Stimulated activated CD4-positive, alpha-beta T cell treated with anti-CD3 and anti-CD28 coated beads, Interleukin-1b, Interleukin-23, amount 100 ng/mL, for 48 hours (primary cell): ENCODE results near the gene CDK8.

Source experiments
- DNase-seq: peaks from one replicate; pipeline ENCODE4 v3.0.0-alpha.2; 2020

Gene CDK8

DNA sequence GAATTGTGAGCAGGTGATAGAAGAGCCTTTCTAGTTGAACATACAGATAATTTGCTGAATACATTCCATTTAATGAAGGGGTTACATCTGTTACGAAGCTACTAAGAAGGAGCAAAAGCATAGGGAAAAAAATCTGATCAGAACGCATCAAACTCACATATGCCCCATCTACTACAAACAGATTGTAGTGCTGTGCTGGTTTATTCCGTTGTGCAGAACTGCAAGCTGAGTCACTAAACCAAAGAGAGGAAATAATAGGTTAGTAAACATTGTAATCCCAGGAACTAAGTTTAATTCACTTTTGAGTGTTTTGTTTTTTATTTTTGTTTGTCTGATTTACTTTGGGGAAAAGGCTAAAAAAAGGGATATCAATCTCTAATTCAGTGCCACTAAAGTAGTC is 136.3 kb downstream of the CDK8 start:
- DNase-seq, result no peak

DNA sequence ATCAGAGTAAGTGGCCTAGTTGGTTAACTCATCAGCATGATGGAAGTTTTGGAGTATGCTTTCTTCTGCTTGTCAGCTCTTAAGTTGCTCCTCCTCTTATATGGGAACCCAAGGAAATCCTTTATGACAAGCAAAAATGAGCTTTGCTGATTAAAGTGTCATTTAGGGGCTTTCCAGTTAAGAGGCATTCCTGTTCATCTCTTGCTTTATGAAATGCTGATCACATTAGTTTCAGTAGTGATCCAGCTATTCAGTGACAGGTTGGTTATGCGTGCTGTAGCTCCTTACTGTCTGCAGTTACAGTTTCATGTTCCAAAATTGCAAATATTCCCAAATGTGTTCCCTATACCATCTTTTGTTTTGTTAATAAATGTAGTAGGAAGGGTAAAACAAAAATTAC is 146.6 kb downstream of the CDK8 start:
- DNase-seq, result no peak

DNA sequence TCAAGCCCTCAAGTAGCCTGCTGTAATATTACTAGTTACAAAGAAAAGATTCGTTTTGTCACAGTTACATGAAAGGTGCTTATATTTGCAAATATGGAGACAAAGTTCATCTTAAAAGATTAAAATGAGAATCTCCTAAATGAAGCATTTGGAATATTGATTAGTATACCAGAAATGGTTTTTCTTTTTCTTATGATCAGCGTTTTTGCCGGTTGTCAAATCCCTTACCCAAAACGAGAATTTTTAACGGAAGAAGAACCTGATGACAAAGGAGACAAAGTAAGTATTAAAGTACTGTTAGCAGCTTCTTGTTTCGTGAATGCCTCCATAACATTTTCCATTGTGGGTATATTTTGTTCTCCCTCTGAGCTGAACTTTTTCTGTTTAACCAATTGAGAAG is 147.1 kb downstream of the CDK8 start:
- no peak for DNase-seq

DNA sequence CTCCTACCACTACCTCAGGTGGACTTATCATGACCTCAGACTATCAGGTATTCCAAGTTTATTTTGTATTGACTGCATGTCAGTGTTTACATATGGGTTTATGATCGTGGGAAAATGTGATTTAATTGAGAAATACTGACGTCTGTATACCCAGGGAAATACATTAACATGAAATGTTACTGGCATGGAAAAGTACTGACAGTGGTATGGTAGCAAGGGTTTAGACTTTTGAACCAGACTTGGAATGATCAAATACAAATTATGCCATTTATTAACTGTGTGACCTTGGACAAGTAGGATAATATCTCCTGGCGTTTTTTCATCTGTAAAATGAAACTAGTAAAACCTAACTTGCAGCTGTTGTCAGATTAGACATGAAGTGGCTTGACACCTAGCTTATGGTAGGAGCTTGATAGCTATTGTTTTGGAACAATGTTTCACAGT is 147.7 kb downstream of the CDK8 start:
- no peak for DNase-seq

DNA sequence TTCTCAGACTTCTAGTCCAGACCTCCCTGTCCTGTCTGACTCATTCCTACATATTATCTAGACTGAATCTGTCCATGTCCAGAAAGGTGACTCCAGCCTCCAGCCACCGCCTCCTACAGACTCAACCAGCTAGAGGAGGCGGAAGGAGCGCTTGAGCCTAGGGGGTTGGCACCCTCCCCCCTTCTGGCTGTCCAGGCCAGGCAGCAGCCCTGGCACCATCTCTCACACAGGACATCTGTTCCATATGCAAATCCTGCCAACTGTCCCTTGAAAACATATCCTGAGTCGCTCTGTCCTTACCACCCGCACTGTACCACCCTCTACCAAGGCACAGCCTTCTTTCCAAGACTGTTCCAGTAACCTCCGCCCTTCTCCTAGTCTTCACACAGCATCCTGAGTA is 152.9 kb downstream of the CDK8 start:
- DNase-seq, result no peak

DNA sequence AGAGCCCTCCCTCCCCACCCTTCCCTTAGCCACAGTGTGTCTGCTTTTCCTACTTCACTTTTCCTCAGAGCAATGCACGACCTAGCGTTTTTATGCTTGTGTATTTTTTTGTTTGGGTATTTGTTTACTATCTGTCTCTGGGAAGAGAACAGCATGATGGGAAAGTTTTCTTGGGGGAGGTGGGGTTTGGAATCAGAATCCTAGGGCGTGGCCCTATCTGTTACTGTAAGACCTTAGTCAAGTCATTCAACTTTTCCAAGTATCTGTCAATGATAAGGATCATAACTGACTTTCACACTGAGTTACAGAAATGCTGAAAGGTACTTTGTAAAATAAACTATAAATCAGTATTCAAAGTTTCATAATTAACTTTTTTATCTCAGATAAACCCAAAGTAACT is 157.3 kb downstream of the CDK8 start:
- DNase-seq, result no peak

DNA sequence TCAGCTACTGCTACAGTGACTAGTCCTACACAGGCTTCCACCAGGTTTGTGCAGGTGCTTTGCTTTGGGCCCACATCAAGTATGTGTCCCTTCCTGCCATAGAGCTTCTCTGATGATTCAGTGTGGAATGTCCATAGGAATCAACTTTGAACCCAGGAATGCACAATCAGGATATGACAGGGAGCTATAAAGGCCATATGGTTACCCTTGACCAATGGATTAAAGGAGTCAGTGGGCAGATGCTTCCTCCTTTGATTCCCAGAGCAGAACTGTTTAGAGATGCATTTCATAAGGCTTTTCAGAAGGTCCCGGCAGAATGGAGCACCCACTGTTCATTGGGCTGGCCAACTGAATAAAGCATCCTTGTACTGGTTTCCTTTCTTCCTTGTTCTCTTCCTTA is 158.3 kb downstream of the CDK8 start:
- DNase-seq, result no peak

DNA sequence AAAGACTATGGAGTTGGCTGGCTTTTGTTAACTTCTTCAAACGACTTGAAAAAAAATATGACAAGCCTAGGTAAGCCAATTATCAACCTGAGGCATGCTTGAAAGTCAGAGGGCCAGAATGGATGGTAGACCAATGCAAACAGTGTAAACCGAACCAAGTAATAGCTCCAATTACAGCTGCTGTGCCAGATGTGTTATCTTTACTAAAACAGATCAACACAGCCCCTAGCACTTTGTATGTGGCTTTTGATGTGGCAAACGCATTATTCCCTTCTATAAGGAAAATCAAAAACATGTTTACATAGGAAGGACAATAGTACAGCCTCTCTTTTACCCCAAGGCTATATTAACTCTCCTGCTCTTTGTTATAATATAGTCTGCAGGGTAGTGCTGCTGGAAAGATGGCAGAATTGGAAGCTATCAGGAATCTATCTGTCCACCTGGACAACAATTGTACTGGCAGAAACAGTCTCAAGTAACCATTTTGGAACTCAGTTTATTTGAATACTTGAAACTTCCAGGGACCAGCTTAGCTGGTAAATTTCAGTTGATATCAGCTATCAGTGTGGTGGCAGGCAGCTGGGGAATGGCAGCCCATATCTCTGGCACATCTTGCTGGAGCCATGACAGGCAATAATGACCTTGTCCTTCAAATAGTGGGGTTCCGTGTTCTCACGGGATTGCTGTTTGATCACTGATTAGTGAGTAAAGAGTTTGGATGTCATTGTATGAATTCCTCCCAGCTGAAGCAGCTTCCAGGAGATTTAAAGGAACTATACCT is 159.2 kb downstream of the CDK8 start:
- DNase-seq, result no peak

DNA sequence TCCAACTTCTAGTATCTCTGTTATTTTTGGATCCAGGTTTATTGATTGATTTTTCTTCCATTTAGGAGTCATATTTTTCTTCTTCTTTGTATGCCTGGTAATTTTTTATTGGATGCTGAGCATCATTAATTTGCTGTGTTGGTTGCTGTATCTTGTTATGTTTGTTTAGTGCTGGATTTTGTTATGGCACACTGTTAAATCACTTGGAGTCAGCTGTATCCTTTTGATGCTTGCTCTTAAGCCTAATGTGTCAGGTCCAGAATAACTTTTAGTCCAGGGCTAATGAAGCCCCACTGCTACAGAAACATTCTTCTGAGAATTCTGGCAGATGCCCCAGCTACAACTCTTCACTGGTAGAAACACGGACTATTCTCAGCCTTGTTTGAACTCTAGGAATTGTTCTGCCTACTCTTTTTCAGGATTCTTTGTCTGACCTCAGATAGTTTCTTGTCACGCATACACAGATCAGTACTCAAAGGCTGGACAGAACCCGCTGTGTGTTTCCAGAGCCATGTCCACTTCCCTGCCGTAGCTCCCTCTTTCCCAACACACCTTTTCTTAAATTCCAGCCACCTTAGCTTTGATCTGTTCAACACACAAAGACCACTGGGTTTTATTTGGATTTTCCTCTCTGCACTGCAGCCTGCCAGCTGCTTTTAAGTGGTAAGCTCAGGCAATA is 166.5 kb downstream of the CDK8 start:
- no peak for DNase-seq

DNA sequence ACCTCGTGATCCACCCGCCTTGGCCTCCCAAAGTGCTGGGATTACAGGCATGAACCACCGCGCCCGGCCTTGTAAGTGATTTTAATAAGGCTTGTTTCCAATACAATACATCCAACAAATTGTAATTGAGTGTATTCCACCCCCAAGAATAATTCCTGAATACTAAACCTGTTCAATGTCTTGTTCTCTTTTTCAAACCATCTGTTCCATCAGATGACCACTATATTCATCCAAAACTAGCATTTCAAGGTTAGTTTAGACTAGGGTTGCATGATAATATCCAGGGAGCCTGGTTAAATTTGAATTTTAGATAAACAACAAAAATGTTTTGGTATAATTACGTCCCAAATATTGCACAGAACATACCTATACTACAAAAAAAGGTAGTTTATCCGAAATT is 168.1 kb downstream of the CDK8 start:
- no peak for DNase-seq

DNA sequence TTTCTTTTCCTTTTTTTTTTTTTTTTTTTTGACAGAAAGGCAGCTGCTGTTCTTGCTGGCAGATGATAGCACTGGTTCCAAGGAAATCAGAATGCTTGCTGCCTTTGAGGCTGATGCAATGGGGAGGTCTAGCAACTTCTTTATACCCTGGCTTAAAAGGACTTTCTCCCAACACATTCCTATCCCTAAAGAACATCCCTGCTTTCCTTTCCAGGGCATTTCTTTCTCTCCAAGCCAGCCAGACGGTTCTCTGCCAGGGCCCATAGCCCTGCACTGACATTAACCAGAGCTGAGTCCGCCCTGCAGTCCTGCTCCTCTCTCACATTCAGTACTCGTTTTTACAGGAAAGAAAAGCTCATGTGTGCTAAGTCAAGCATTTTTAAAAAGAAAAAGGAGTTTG is 169.7 kb downstream of the CDK8 start:
- no peak for DNase-seq

DNA sequence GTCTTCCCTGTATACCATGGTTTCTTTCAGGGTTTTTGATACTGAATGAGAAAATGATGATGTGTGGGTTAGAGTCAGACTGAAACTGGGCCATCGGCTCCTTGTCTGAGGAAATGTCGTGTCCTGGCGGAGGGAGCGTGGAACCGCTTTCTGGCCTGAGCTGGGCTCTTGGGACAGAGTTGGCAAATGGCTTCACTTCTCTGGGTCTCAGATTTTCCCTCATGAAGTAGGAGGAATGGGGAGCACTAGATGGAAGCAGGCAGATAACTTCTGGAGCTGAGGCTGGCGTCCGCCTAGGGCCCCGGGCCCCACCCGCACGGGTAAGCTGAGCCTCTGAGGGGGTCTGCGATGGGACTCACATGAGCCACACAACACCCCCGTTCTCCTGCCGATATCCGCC is 170.3 kb downstream of the CDK8 start:
- no peak for DNase-seq

DNA sequence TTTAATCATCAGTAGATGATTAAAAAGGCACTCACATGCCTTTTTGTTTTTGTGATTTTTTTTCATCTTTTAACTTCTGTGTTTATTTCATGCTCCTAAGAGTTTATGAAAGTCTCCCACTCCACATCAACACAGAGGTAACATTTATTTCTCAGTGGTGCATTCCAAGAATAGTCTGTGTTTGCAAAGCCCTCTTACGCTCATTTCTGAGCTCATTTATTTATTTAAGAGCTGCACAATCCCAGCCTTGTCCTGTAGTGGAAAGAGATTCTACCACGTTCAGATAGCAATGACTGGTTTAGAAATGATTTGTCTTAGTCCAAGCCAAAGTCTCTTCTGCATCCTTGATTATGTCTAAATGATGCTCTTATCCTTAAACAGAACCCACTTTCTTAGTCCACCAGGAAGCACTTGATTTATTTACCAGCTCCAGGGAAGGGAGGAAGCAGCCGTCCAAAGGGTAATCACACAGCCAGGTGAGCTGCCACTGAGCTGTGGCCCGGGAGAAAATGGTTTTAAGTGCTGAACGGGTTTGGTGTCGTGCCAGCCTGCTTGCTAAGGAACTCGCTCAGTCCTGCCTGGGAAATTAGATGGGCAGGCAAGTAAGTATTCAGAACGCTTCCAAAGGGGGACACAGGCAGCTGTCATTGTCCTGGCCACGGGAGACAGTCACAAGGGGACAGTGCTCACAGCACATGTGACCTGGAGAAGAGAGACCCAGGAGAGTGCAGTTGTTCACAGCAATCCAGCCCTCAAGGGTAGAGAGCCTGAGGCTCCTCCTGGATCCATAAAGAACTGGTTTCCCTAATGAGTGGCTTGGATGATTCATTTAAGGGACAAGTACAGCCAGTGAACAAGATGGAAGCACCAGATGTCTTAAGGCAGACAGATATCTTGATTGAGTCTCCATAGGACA is 171.8 kb downstream of the CDK8 start:
- DNase-seq, result no peak

DNA sequence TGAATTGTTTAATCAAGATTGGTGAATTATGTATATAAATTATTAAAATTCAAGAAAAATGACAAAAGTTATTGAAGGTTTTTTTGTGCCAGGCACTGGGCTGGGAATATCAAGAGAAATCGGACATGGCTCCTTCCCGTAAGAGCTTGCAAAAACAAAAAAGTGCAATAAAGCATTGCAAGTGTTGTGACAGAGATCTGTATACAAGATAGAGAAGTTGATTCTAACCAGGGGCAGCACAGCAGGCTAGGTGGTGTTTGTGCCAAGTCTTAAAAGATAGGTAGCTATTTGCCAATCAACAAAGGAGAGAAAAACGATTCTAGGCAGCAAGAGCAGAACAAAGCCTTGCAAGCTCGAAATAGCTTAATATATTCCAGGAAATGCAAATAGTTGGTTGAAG is 179.8 kb downstream of the CDK8 start:
- DNase-seq, result no peak

DNA sequence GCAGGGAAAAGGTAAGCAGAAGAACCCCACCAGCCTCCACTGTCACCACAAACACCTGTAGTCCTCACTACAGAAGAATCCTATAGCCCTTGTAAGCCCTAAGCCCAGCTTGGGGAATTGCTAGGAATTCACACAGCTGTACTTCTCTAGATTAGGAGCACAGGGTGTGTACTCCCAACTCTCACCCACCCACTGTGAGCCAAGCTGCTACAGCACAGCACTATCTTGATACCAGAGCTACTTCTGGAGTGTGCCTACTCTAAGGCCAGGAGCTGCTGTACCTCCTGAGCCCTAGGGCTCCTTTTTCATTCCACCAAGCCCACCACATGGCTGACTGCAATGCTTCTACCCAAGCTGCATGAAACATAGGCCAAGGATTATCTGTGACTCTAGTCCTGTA is 181.2 kb downstream of the CDK8 start:
- no peak for DNase-seq

DNA sequence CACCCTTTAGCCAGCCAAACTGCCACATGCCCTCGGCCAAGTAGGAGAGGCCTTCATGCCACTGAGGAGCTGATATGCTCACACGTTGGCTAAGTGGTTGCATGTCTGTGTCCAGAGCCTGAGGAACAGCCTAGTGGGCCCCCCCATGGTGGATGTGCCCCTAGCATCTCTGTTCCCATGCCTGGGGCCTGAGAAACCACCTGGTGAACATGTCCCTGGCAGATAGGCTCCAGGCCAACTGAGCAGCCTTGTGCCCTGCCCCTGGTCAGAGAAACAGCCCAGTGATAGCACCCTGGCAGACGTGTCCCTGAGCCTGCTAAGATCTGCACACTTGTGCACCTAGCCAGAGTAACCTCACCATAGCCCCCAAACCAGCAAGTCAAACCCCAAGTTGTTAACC is 181.7 kb downstream of the CDK8 start:
- DNase-seq, result no peak

DNA sequence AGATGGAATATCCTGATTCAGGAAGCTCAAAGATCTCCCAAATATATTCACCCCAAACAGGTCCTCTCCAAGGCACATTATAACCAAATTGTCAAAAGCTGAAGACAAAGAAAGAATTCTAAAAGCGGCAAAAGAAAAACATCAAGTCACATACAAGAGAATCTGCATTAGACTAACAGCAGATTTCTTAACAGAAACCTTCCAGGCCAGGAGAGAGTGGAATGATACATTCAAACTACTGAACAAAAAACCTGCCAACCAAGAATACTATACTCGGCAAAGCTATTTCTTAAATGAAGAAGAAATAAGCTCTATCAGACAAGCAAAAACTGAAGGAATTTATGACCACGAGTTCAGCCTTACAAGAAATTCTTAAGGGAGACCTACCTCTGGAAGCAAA is 183.0 kb downstream of the CDK8 start:
- DNase-seq, result no peak

DNA sequence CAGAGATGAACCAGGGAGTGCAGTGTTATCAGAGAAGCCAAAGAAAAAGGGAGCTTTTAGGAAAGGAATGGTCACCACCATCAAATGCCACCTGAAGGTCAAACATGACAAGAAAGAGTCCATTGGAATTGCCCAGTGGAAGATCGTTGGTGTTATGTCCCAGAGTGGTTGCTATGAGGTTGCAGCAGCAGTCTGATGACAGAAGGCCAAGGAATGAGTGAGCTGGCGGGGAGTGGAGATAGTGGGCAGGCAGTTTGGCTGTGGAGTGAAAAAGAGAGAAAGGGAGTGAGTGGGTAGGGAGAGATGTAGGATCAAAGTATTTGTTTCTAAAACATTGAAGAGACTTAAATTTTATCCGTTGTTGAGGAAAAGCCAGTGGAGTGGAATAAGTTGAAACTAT is 186.2 kb downstream of the CDK8 start:
- no peak for DNase-seq

DNA sequence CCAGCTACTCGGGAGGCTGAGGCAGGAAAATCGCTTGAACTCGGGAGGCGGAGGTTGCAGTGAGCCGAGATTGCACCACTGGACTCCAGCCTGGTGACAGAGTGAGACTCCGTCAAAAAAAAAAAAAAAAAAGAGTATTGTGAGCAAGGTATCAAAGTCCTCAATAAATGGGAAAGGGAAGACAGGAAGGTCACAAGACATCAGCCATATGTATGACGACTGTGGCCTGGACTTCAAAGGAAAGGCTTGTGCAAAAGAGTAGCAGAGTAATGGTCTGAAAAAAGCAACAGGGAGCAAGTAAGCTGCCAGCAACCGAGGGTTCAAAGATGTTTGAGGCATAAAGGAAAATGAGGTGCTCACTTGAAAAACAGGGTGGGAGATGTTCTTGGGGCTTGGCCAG is 187.5 kb downstream of the CDK8 start:
- no peak for DNase-seq

DNA sequence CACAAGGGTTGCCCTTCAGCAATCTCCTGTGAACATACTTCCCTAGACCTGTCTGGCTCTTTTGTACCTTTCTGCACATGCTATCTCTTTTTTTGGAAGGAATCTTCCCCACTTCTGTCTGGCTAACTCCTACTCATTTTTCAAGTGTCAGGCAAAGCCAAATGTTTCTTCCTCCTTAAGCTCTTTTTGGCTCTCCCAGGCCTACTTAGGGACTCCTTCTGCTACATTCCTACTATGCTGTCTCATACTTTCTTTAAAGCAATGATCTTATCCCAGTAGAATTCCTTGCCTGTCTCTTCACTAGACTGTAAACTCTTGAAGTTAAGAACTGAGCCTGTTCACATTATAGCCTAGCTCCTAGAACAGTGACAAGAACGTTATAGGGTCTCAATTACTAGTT is 188.6 kb downstream of the CDK8 start:
- no peak for DNase-seq

DNA sequence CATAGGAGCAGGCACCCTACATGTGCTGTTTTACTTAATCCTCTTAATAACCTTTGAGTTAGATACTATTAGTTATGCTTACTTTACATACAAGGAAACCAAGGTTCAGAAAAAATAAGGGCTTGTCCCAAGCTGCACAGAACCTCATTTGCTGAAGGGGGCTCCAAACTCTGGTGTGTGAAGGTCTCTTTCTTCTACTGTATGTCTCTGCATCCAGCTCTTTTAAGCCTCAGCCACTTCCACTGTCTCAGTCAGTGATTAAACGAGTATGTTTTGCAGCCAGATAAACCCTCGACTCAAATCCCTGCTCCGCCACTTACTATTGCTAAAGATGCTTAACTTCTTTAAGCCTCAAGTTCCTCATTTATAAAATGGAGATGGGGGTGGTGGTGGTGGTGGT is 191.2 kb downstream of the CDK8 start:
- no peak for DNase-seq

DNA sequence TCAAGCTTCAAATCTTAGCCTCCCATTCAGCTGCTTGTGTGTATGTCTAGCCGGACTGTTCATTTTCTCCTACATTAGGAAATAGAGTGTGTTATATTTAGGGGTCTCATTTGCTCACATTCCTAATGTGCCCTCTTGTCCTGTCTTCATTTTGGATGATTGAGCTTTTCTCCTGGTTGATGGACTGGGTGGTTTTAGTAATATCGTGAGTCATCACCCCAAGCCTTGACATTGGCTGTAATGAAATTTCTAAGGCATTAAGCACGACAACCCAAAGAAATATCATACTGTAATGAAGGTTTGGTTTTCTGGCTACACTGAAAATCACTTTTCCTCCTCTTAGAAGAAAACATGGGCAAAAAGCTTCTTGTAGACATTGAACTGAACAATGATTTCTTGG is 192.8 kb downstream of the CDK8 start:
- DNase-seq, result no peak

DNA sequence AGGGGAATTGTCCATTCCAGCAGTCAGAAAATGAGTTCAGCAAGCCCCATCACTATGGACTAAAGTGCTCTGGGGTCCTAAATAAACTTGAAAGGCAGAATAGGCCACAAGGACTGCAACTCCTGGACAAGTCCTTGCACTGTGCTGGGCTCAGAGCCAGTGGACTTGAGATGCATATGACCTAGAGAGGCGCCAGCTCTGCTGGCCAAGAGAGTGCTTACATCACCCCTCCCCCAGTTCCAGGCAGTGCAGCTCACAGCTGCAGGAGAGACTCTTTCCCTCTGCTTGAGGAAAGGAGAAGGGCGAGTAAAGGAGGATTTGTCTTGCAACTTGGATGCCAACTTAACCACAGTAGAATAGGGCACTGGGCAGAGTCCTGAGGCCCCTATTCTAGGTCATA is 194.1 kb downstream of the CDK8 start:
- no peak for DNase-seq
